Mammary epithelial cell (primary cell): Measurements from ENCODE around the gene ZFY.

Experiments used
- EZH2 ChIP-seq: IDR thresholded peaks from 2 replicates; pipeline ENCODE4 v1.6.1; 2012; ENCODE audit warnings: low read length, inconsistent platforms, borderline replicate concordance
- TF ChIP-seq, protein P1 (sequence below), 2 donors: IDR thresholded peaks in 1 of 2; conservative IDR thresholded peaks in 1 of 2; 2 replicates each; pipeline ENCODE4 v1.5.1; 2011 to 2012; ENCODE audit warnings: inconsistent platforms in 2 of 2, low read length in 2 of 2, mild to moderate bottlenecking in 2 of 2, control low read depth in 1 of 2, low read depth in 1 of 2; ENCODE audit not compliant: insufficient read depth in 1 of 2; ENCODE audit errors: extremely low read depth in 1 of 2

DNA sequence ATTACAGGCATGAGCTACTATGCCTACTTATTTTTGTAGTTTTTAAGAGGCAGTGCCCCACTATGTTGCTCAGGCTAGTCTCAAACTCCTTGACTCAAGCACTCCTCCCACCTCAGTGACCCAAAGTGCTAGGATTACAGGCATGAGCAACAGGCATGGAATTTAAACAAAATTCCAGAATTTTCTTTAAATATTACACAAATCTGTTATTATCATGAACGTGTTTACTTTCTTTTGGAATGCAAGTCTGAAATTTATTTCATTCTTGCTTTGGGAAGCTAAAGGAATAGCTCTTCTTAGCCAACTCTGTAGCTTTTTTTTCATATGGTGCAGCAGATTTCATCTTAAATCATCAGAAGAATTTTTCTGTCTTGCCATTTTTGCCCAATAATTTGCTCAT lies 27.8 kb upstream of the ZFY start:
- TF ChIP-seq, protein P1, sequence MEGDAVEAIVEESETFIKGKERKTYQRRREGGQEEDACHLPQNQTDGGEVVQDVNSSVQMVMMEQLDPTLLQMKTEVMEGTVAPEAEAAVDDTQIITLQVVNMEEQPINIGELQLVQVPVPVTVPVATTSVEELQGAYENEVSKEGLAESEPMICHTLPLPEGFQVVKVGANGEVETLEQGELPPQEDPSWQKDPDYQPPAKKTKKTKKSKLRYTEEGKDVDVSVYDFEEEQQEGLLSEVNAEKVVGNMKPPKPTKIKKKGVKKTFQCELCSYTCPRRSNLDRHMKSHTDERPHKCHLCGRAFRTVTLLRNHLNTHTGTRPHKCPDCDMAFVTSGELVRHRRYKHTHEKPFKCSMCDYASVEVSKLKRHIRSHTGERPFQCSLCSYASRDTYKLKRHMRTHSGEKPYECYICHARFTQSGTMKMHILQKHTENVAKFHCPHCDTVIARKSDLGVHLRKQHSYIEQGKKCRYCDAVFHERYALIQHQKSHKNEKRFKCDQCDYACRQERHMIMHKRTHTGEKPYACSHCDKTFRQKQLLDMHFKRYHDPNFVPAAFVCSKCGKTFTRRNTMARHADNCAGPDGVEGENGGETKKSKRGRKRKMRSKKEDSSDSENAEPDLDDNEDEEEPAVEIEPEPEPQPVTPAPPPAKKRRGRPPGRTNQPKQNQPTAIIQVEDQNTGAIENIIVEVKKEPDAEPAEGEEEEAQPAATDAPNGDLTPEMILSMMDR (conservative IDR thresholded peaks at IDR 0.05 in 1 of 2, IDR thresholded peaks at IDR 0.05 in 1 of 2; ENCODE audit: extremely low read depth in 1 of 2, insufficient read depth in 1 of 2, low read depth in 1 of 2, low read length in 2 of 2) = no peak
- no peak for TF ChIP-seq EZH2
